ENCODE results near the gene FAM124B.

The FAM124B gene, protein sequence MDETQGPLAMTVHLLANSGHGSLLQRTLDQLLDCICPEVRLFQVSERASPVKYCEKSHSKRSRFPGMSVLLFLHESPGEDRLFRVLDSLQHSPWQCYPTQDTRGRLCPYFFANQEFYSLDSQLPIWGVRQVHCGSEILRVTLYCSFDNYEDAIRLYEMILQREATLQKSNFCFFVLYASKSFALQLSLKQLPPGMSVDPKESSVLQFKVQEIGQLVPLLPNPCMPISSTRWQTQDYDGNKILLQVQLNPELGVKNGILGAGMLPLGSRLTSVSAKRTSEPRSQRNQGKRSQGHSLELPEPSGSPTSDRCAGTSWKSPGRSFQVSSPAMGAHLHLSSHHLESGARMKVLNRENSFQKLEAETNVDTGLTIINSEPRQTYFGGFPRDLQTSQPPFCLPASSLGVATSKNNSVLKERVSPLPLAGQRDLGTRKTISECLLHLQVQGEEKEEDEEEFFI

DNA sequence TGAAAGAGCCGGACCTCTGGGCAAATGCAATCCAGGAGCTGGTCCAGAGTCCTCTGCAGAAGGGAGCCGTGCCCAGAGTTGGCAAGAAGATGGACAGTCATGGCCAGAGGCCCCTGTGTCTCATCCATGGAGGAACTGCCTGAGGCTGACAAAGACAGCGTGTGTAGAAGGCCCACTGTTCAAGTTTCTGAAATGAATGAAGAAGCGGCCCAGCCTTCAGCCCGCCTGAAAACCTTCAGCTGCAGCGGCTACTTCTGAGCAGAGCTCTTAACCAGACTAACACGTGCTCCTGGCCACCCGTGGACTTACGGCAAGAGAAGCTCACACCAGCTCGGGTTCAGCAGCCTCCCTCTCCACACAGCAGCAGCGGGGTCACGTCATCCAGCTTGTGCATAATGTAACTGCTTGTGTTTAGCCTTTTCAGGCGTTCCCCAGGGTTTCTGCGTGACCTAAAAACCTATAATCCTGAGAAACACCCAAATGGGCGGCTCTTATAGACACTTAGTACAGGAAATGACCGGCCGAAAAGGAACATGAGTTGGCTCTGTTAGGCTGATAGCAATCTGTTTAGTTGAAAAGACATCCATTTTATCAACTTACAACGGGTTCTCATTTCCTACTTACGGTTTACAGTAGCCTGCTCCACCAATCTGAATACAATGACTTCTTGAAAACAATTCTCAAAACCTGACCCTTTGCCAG lies at the start of gene FAM124B:
TSS of gene FAM124B (minus strand) at position 467 of the 702 bp plus-strand sequence. CDS start at position 128, 339 bp downstream.
- no peaks in the 10 kb centered on the region for H3K9me3 ChIP-seq (ENCODE audit: severe bottlenecking)
- H3K36me3 ChIP-seq (ENCODE audit: low read depth) = no peaks in the 10 kb centered on the region
- TF ChIP-seq, protein P1, sequence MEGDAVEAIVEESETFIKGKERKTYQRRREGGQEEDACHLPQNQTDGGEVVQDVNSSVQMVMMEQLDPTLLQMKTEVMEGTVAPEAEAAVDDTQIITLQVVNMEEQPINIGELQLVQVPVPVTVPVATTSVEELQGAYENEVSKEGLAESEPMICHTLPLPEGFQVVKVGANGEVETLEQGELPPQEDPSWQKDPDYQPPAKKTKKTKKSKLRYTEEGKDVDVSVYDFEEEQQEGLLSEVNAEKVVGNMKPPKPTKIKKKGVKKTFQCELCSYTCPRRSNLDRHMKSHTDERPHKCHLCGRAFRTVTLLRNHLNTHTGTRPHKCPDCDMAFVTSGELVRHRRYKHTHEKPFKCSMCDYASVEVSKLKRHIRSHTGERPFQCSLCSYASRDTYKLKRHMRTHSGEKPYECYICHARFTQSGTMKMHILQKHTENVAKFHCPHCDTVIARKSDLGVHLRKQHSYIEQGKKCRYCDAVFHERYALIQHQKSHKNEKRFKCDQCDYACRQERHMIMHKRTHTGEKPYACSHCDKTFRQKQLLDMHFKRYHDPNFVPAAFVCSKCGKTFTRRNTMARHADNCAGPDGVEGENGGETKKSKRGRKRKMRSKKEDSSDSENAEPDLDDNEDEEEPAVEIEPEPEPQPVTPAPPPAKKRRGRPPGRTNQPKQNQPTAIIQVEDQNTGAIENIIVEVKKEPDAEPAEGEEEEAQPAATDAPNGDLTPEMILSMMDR (IDR thresholded peaks at IDR 0.05; ENCODE audit: poor library complexity, severe bottlenecking) = no peak
- H3K27me3 ChIP-seq (ENCODE audit: insufficient read depth, poor library complexity, severe bottlenecking) = no peaks in the 10 kb centered on the region
- no peak for DNase-seq (ENCODE audit: low spot score)
- ATAC-seq (ENCODE audit: low read depth) = no peak
- no peak within 1 kb of the TSS for H3K4me3 ChIP-seq (ENCODE audit: severe bottlenecking)
- no peaks in the 10 kb centered on the region for H3K4me1 ChIP-seq (ENCODE audit: insufficient read depth, poor library complexity, severe bottlenecking)
- H3K27ac ChIP-seq (ENCODE audit: poor library complexity, severe bottlenecking) = no peak within 1 kb of the TSS

DNA sequence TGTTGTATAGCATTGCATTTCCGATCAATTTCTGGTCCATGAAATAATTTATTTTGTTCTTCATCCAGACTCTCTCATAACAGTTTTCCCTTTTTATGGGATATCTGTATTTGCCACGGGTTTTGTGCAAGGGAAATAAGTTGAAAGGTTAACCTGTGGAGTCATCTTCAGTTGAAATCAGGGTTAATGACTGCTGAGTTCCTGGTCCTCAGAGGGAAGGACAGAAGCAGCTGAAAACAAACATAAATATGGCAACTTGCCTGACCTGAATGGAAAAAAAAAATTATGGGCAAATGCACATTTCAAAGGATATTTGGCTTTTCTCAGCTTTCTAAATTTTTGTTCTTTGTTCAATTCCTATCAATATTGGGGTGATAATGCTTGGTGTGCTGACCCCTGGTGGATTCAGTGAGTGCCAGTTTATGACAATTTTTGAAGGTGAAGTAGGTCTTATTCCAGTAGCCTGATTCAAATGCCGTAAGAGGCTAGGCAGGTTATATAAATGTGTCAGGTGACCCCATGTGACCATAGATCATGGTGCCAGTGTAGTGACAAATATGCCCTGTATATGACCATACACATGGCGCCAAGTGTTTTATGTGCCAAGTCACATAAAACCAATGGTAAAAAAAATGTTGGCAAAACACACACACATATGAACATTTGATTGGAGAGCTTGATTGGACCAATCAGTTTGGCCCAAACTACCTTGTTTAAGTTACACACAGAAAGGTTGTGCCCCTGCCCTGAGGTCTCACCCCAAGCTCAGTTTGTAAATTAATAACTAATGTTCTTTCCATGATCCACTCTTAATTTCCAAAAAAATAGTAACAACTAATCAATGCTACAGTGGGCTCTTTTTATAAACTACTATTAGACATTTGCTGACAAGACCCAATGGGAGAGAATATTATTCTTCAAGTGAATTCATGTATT lies 47.6 kb upstream of the FAM124B start:
- Histone ChIP-seq H3K27me3 (ENCODE audit: insufficient read depth, poor library complexity, severe bottlenecking) (no peaks in the 10 kb centered on the region), H3K4me3 (ENCODE audit: severe bottlenecking) (no peak overlapping the region), H3K27ac (ENCODE audit: poor library complexity, severe bottlenecking) (no peak overlapping the region), H3K9me3 (ENCODE audit: severe bottlenecking) (no peaks in the 10 kb centered on the region), H3K36me3 (ENCODE audit: low read depth) (no peaks in the 10 kb centered on the region), H3K4me1 (ENCODE audit: insufficient read depth, poor library complexity, severe bottlenecking) (no peaks in the 10 kb centered on the region)
- TF ChIP-seq, protein P1 (IDR thresholded peaks at IDR 0.05; ENCODE audit: poor library complexity, severe bottlenecking) = peak; percentile 76
- ATAC-seq (ENCODE audit: low read depth) (no peak; the same call in 2 of the 3 replicates), DNase-seq (ENCODE audit: low spot score) (no peak)

DNA sequence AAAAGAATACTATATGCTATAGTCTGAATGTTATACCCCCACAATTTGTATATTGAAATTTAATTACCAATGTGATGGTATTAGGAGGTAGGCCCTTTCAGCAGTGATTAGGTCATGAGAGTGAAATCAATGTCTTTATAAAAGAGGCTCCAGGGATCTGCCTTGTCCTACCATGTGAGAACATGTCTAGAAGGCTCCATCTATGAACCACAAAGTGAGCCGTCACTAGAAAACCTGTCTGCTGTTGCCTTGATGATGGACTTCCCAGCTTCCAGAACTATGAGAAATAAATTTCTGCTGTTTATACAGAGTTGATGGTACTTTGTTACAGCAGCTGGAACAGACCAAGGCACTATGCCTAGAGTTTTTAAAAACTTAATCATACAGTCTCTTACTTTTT lies 46.3 kb upstream of the FAM124B start:
- DNase-seq (ENCODE audit: low spot score) (no peak), ATAC-seq (ENCODE audit: low read depth) (no peak)
- no peaks in the 10 kb centered on the region for H3K4me1 ChIP-seq (ENCODE audit: insufficient read depth, poor library complexity, severe bottlenecking)
- no peaks in the 10 kb centered on the region for H3K9me3 ChIP-seq (ENCODE audit: severe bottlenecking)
- H3K36me3 ChIP-seq (ENCODE audit: low read depth) = no peaks in the 10 kb centered on the region
- no peaks in the 10 kb centered on the region for H3K27me3 ChIP-seq (ENCODE audit: insufficient read depth, poor library complexity, severe bottlenecking)
- TF ChIP-seq, protein P1 (IDR thresholded peaks at IDR 0.05; ENCODE audit: poor library complexity, severe bottlenecking) = no peak
- no peak overlapping the region for H3K4me3 ChIP-seq (ENCODE audit: severe bottlenecking)
- no peak overlapping the region for H3K27ac ChIP-seq (ENCODE audit: poor library complexity, severe bottlenecking)

DNA sequence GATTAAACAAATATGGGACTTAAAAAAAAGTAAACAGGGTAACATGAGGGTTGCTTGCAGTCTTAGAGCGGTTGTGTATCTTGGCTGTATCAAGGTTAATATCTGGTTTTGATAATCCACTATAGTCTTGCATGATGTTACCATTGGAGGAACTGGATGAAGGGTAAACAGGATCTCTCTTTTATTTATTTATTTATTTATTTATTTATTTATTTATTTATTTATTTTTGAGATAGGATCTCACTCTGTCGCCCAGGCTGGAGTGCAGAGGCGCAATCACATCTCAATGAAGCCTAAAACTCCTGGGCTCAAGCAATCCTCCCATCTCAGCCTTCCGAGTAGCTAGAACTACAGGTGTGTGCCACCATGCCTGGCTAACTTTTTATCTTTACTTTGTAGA lies 42.9 kb upstream of the FAM124B start:
- no peaks in the 10 kb centered on the region for H3K9me3 ChIP-seq (ENCODE audit: severe bottlenecking)
- H3K36me3 ChIP-seq (ENCODE audit: low read depth) = no peaks in the 10 kb centered on the region
- no peaks in the 10 kb centered on the region for H3K27me3 ChIP-seq (ENCODE audit: insufficient read depth, poor library complexity, severe bottlenecking)
- no peaks in the 10 kb centered on the region for H3K4me1 ChIP-seq (ENCODE audit: insufficient read depth, poor library complexity, severe bottlenecking)
- H3K27ac ChIP-seq (ENCODE audit: poor library complexity, severe bottlenecking) = no peak overlapping the region
- no peak overlapping the region for H3K4me3 ChIP-seq (ENCODE audit: severe bottlenecking)
- TF ChIP-seq, protein P1 (IDR thresholded peaks at IDR 0.05; ENCODE audit: poor library complexity, severe bottlenecking) = no peak
- ATAC-seq (ENCODE audit: low read depth) = no peak
- DNase-seq (ENCODE audit: low spot score) = no peak

Measured in RWPE2 (cell line).